ENCODE results near the gene SMPD3.

DNA sequence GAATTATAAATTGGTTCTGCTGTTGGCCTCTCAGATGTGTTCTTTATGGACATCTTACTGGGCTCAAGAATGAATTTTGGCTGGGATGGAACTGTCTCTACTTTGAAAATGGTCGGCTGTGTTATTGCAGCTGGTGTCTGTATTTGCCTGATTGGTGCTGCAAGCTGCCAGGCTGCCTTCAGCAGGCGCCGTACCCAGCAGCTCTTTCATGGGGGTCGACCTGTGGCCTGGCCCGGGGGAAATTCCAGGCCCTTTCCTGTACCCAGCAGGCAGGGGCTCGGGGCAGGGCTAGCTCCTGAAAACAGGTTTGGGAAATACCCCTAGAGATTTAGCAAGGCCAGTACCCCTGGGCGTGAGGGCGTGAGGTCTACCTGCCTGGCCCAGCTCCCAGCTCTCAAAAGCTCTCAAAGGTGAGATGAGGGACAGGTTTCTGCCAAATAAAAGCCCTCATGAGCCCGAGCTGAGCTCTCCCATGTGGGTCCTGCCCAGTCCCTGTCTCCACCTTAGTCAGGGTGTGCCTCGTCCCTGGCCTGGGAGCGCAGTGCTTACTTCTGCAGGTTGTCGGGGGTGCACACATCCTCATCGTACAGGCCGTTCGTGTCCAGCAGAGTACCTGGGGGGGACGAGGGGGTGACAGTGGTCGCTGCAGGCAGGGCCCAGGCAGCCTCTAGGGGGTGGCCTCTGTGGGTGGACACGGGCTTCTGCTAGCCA, 85.2 kb downstream of the SMPD3 start:
- no peak for TF ChIP-seq ZNF347 (CRISPR knock-in tag; IDR thresholded peaks at IDR 0.05; ENCODE audit: low read depth)
- no peak for TF ChIP-seq YY1 (IDR thresholded peaks at IDR 0.05; ENCODE audit: borderline replicate concordance in 1 of 3, control insufficient read depth in 1 of 3, extremely low read depth in 1 of 3, insufficient read depth in 3 of 3, insufficient read length in 1 of 3, insufficient replicate concordance in 2 of 3, low read depth in 1 of 3, low read length in 2 of 3)
- no peak for TF ChIP-seq BRD4 (IDR thresholded peaks at IDR 0.05)
- TF ChIP-seq HCFC1 (IDR thresholded peaks at IDR 0.05; ENCODE audit: low read depth, low read length), result no peak
- TF ChIP-seq, protein P1, sequence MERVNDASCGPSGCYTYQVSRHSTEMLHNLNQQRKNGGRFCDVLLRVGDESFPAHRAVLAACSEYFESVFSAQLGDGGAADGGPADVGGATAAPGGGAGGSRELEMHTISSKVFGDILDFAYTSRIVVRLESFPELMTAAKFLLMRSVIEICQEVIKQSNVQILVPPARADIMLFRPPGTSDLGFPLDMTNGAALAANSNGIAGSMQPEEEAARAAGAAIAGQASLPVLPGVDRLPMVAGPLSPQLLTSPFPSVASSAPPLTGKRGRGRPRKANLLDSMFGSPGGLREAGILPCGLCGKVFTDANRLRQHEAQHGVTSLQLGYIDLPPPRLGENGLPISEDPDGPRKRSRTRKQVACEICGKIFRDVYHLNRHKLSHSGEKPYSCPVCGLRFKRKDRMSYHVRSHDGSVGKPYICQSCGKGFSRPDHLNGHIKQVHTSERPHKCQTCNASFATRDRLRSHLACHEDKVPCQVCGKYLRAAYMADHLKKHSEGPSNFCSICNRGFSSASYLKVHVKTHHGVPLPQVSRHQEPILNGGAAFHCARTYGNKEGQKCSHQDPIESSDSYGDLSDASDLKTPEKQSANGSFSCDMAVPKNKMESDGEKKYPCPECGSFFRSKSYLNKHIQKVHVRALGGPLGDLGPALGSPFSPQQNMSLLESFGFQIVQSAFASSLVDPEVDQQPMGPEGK (CRISPR knock-in tag; IDR thresholded peaks at IDR 0.05; ENCODE audit: borderline replicate concordance), result no peak
- no peak for TF ChIP-seq EZH2 (IDR thresholded peaks at IDR 0.05; ENCODE audit: borderline replicate concordance, low read depth, low read length)
- no peak for TF ChIP-seq HDAC1 (IDR thresholded peaks at IDR 0.05)
- no peak for TF ChIP-seq SUPT5H (IDR thresholded peaks at IDR 0.05)
- TF ChIP-seq PTTG1 (tag; IDR thresholded peaks at IDR 0.05; ENCODE audit: low read depth), result no peak
